Motor neuron (in vitro differentiated cells): ENCODE results near the gene AGBL4. TPM values are rescaled to one million over a fixed set of nuclear protein-coding genes. Genes with fewer than 3 reads are reported as not detected.

ENCODE experiments used
- ATAC-seq, 8 experiments: fragments of 200-7000 bp; cut with Tn5 transposase; replicated peaks in 6 of 8; 2 replicates each; pipeline ENCODE4 v1.8.0; 2021; ENCODE audit warnings: mild to moderate bottlenecking in 8 of 8, moderate library complexity in 8 of 8
- H3K27ac ChIP-seq, 2 donors: fragments of 250-450 bp; sonication (Bioruptor Pico); 2 replicates each; pipeline ENCODE4 v1.9.0; 2021; ENCODE audit warnings: antibody characterized with exemption in 2 of 2, mild to moderate bottlenecking in 2 of 2, moderate library complexity in 1 of 2
- H3K4me1 ChIP-seq, 2 donors: fragments of 250-450 bp; sonication (Bioruptor Pico); replicated peaks in 1 of 2; 2 replicates each; pipeline ENCODE4 v1.6.1; 2021; ENCODE audit warnings: antibody characterized with exemption in 2 of 2, mild to moderate bottlenecking in 2 of 2, moderate library complexity in 1 of 2
- H3K4me3 ChIP-seq, 5 donors: fragments of 250-450 bp; sonication (Bioruptor Pico); 2 replicates each; pipeline ENCODE4 v1.9.0; 2021; ENCODE audit warnings: antibody characterized with exemption in 5 of 5, mild to moderate bottlenecking in 5 of 5, moderate library complexity in 4 of 5
- WGBS, 10 experiments: fragments of 450-650 bp; shearing (Covaris generic); methylation state at CpG; one replicate each; pipeline ENCODE4 v1.0.0; 2022; 5-methylcytosine and 5-hydroxymethylcytosine counted together
- in situ Hi-C, 9 experiments: fragments of 400-800 bp; cut with MboI; loops; one replicate each; pipeline ENCODE4 v1.15.0; 2021; ENCODE audit warnings: low sequenced_read_pairs in 9 of 9, low pct_unique_long_range_greater_than_20kb in 2 of 9; ENCODE audit not compliant: unreplicated experiment in 9 of 9
- total RNA-seq, 8 experiments: library from RNA; unstranded; fragments of 300-600 nt; gene quantifications; 2 replicates each; pipeline versions ENCODE4 v1.2.3 to v1.2.4, GENCODE V29; 2022

The AGBL4 gene
- total RNA-seq, 8 experiments from 2014 or later, result 0.10 to 4.5 (median 1.9) TPM

GRCh38 chr1:48756683-48757316 lies 1267.0 kb downstream of the AGBL4 start:
- ATAC-seq, result peak in 3 of 8 experiments; percentile 35 to 54 (median 42)
- Histone ChIP-seq H3K4me3 (no peak overlapping the region), H3K27ac (no peak overlapping the region), H3K4me1 (peaks cover 4 to 6% of the 10 kb centered on the region in 2 donors)
- in situ Hi-C loops, result no loop called here
- WGBS, 10 experiments, result 20 to 100% (median 43%) methylated on average over 1 of the region's 1 CpG; no CpG with 5 or more reads in 3 of the 10 experiments

GRCh38 chr1:48753293-48753692 lies 1270.5 kb downstream of the AGBL4 start:
- Histone ChIP-seq H3K4me3 (no peak overlapping the region), H3K4me1 (peaks cover 4 to 6% of the 10 kb centered on the region in 2 donors), H3K27ac (no peak overlapping the region)
- in situ Hi-C loops, result no loop called here
- 0 to 100% (median 93%) methylated on average over 1 of the region's 1 CpG; no CpG with 5 or more reads in 4 of the 10 experiments for WGBS, 10 experiments
- ATAC-seq, result no peak

DNA sequence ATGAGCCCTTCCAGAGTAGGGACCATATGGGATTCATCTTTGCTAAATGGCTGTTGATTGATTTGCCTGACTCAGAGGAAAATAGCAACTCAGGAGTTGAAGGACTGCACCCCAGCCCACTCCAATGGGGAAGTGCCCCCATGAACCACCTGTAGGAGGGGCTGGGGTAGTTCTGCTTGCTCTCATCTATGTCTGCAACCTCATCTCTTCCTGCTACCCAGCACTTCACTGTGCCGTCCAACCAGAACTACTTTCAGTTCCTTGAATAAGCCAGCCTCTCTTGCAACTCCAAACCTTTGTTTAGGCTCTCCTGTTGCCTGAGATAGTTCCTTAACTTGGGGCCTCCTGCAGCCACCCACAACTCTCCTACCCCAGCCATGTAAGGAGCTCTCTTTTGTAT lies 1273.6 kb downstream of the AGBL4 start:
- Histone ChIP-seq H3K4me3 (no peak overlapping the region), H3K4me1 (peaks cover 0 to 12% of the 10 kb centered on the region in 2 donors), H3K27ac (no peak overlapping the region)
- in situ Hi-C loops, result no loop called here
- 50 to 100% (median 100%) methylated on average over 1 of the region's 1 CpG; no CpG with 5 or more reads in 6 of the 10 experiments for WGBS, 10 experiments
- ATAC-seq, result no peak

DNA sequence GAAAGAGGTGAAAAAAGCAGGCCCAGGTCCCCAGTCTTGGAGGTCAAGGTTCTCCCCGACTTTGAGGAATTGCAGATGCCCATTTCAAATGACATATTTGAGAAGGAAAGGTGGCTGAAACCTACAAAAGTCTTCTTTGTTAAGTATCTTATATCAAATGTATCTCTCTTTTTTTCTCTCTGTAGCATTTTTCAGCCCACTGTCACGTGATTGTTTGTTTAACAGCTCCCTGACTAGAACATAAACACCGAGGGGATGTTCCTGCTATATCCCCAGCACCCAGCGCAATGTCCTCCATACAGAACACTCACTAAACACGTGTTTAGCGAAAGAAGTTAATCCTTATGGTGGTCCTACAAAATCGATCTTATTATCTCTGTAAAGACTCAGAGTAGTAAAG lies 1274.7 kb downstream of the AGBL4 start:
- 0 to 91% (median 63%) methylated on average over 1 to 7 of the region's 7 CpGs; no CpG with 5 or more reads in 1 of the 10 experiments for WGBS, 10 experiments
- in situ Hi-C loops, result no loop called here
- Histone ChIP-seq H3K4me3 (no peak overlapping the region), H3K27ac (no peak overlapping the region), H3K4me1 (peaks cover 0 to 12% of the 10 kb centered on the region in 2 donors)
- ATAC-seq, result no peak

DNA sequence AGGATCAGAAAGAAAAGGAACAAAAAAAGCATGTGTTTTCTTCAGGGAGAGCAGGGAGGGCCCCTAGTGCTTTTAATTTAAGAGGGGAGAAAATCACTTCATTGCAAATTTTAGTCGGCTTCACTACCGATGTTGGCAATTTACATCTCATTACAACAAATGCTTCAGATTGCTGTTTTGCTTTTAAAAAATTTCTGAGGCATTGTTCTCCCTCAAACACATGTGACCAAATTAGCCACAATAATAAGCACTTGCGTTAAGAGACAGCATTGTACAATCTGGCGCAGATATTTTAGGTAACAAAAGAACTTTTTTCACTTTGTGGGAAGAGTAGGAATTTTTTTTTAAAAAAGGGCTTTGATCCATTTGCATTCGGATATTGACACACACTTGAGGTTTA lies 1276.8 kb downstream of the AGBL4 start:
- peaks cover 0 to 12% of the 10 kb centered on the region in 2 donors for H3K4me1 ChIP-seq
- no peak overlapping the region for H3K4me3 ChIP-seq
- peak in 2 of 8 experiments; percentile 51 to 60 for ATAC-seq
- in situ Hi-C loops, result no loop called here
- 30 to 83% (median 52%) methylated on average over 1 to 5 of the region's 5 CpGs for WGBS, 10 experiments
- H3K27ac ChIP-seq, result no peak overlapping the region

DNA sequence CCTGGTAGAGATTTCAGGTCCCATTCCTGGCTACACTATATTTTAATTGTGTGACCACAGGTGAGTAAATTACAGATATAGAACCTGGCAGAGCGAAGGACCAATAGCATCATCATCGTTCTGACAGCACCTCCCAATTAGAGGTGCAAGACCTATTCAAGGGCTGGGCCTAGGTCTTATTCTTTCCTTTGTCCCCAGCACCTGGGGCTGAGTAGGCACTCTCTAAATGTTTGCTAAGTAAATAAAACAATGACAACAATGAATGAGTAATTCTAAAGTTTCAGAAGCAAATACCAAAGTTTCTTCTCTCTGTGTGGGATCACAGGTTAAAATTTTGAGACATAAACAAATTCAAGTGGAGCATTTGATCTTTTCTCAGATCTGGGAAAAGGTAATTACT lies 1279.7 kb downstream of the AGBL4 start:
- 36 to 100% (median 100%) methylated on average over 1 to 2 of the region's 2 CpGs; no CpG with 5 or more reads in 5 of the 10 experiments for WGBS, 10 experiments
- Histone ChIP-seq H3K4me3 (no peak overlapping the region), H3K4me1 (peaks cover 0 to 12% of the 10 kb centered on the region in 2 donors), H3K27ac (no peak overlapping the region)
- in situ Hi-C loops, result no loop called here
- ATAC-seq, result no peak

- H3K4me3 ChIP-seq, result no peak overlapping the region
- H3K4me1 ChIP-seq, result peaks cover 0 to 12% of the 10 kb centered on the region in 2 donors
- H3K27ac ChIP-seq, result no peak overlapping the region
- in situ Hi-C loops, result no loop called here
- ATAC-seq, result no peak
Observed at GRCh38 chr1:48743480-48743879, 1280.3 kb downstream of the AGBL4 start.

DNA sequence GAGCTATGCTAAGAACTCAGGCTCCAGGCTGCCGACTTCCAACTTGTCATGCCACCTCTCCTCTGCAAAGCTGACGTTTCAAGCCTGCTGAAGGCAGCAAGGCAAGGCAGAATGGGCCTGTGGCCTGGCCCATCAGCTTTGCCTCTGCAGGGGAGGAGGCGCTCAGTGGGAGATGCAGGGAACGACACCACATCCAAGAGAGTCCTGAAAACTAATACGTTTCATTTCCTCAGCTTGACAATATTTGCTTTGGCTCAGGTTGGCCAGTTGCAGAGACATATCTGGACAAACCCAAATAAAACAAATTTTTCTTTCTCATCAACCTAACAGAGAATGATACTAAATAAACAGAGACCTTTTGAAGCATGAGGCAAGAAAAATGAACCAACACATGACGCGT lies 1282.4 kb downstream of the AGBL4 start:
- Histone ChIP-seq H3K4me3 (no peak overlapping the region), H3K4me1 (peaks cover 0 to under 1% of the 10 kb centered on the region in 2 donors), H3K27ac (no peak overlapping the region)
- 57 to 100% (median 88%) methylated on average over 1 to 6 of the region's 7 CpGs; no CpG with 5 or more reads in 1 of the 10 experiments for WGBS, 10 experiments
- ATAC-seq, result no peak
- in situ Hi-C loops, result no loop called here

DNA sequence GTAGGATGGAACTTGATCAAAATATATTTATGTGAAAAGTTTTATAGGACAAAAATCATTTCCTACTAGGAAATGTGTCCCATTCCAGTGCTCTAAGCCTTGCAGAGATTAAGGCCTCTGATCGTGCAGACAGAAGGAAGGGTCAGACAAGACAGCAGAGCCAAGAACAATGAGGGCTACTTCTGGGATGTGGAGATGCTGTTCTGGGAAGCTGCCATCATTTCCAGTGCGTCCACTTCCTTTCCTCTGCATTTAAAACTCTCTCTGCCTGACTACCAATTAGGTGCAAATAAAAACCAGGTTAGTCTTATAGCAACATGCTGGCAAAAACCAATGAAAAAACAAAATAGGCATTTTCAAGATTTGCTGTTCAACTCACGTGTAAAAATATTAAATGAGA lies 1283.1 kb downstream of the AGBL4 start:
- in situ Hi-C loops, result no loop called here
- Histone ChIP-seq H3K27ac (no peak overlapping the region), H3K4me1 (peaks cover 7 to 8% of the 10 kb centered on the region in 2 donors), H3K4me3 (no peak overlapping the region)
- no peak for ATAC-seq
- WGBS, 10 experiments, result 0 to 100% (median 92%) methylated on average over 1 to 3 of the region's 3 CpGs

- WGBS, 10 experiments, result 43 to 72% (median 65%) methylated on average over 2 to 3 of the region's 3 CpGs; no CpG with 5 or more reads in 4 of the 10 experiments
Observed at GRCh38 chr1:48739091-48739490, 1284.7 kb downstream of the AGBL4 start.

DNA sequence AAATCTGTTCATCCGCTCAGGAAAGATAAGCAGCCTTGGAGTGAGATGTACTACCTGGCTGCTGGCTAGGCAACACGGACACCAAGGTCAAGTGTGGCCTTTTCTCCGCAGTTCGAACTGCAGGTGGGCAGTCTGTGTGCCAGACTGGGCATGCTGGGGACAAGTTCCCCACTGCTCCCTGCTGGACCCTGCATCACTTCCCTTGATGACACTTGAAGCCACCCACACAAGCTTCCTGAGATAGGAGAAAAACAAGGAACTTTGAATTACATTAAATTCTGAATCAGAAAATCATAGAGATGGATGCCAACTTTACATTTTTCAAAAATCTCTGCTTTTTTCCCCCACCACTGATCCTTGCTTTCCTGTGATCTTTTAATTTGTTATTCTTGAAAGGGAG lies 1285.4 kb downstream of the AGBL4 start:
- H3K27ac ChIP-seq, result no peak overlapping the region
- 80 to 100% (median 97%) methylated on average over 1 to 4 of the region's 4 CpGs; no CpG with 5 or more reads in 2 of the 10 experiments for WGBS, 10 experiments
- no peak overlapping the region for H3K4me3 ChIP-seq
- in situ Hi-C loops, result no loop called here
- ATAC-seq, result no peak
- H3K4me1 ChIP-seq, result peaks cover 8 to 9% of the 10 kb centered on the region in 2 donors

More at GRCh38 chr1:48739091-48739490, 1284.7 kb downstream of the AGBL4 start:
- H3K4me1 ChIP-seq, result peaks cover 8 to 9% of the 10 kb centered on the region in 2 donors
- in situ Hi-C loops, result no loop called here
- no peak overlapping the region for H3K4me3 ChIP-seq
- ATAC-seq, result no peak
- H3K27ac ChIP-seq, result no peak overlapping the region

DNA sequence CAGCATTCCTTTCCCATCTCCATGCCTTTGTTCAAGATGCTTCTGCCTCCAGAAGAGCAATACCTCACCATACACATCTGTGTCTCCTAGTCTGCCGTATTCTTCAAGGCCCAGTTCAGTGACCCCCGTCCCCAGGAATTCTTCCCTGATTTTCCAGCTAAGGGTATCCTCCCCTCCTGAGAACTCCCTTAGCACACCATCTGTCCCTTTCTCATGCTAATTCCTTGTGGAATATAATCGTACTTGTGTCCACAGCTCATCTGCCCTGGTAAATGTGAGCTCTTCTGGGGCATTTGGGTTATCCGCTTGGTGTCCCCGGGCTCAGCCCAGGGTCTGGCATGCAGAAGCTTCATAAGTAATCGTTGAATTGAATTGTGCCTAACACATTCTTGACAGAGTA lies 1288.0 kb downstream of the AGBL4 start:
- 0 to 82% (median 42%) methylated on average over 1 to 6 of the region's 6 CpGs; no CpG with 5 or more reads in 2 of the 10 experiments for WGBS, 10 experiments
- H3K4me3 ChIP-seq, result no peak overlapping the region
- ATAC-seq, result peak in 5 of 8 experiments; percentile 27 to 98 (median 77)

GRCh38 chr1:48730164-48730910 lies 1293.4 kb downstream of the AGBL4 start:
- 17 to 100% (median 70%) methylated on average over 1 to 10 of the region's 10 CpGs; no CpG with 5 or more reads in 1 of the 10 experiments for WGBS, 10 experiments
- no peak overlapping the region for H3K4me3 ChIP-seq
- no peak for ATAC-seq
- H3K4me1 ChIP-seq, result peaks cover 5 to 6% of the 10 kb centered on the region in 2 donors
- in situ Hi-C loops, result no loop called here
- no peak overlapping the region for H3K27ac ChIP-seq

More for the DNA sequence above, 1288.0 kb downstream of the AGBL4 start:
- peak overlapping the region in 1 of 2 donors; percentile 1 for H3K27ac ChIP-seq
- H3K4me1 ChIP-seq, result peaks cover 8 to 9% of the 10 kb centered on the region in 2 donors
- in situ Hi-C loops, result no loop called here
